HG02973 (cell line): ENCODE measurements around the gene CIC.

Experiments used
- ATAC-seq: cut with Tn5 transposase; IDR thresholded peaks from one replicate; pipeline ENCODE4 v1.9.1; 2021; ENCODE audit warnings: moderate library complexity; ENCODE audit not compliant: unreplicated experiment

The CIC gene

GRCh38 chr19:42242512-42243409 is 26.3 kb upstream of the CIC start, which contains the start of gene GSK3A:
Gene GSK3A, minus strand, starts transcription at chr19:42242602. Its CDS starts 137 bp downstream, at chr19:42242465.
- peak; percentile 55 for ATAC-seq

- peak; percentile 30 for ATAC-seq
Observed at GRCh38 chr19:42244347-42245220, 24.5 kb upstream of the CIC start.

GRCh38 chr19:42245231-42245630 is 23.8 kb upstream of the CIC start:
- ATAC-seq, result no peak

GRCh38 chr19:42246143-42246921 is 22.7 kb upstream of the CIC start:
- no peak for ATAC-seq

- no peak for ATAC-seq
Observed at GRCh38 chr19:42246922-42247639, 22.0 kb upstream of the CIC start.

- no peak for ATAC-seq
Observed at GRCh38 chr19:42247640-42248199, 21.3 kb upstream of the CIC start.

GRCh38 chr19:42248270-42249148 is 20.5 kb upstream of the CIC start:
- ATAC-seq, result no peak

GRCh38 chr19:42249149-42249750 is 19.8 kb upstream of the CIC start:
- no peak for ATAC-seq

GRCh38 chr19:42249769-42250168 is 19.3 kb upstream of the CIC start:
- no peak for ATAC-seq

- ATAC-seq, result no peak
Observed at GRCh38 chr19:42250183-42250665, 18.8 kb upstream of the CIC start.

- ATAC-seq, result no peak
Observed at GRCh38 chr19:42250666-42251531, 18.2 kb upstream of the CIC start.

GRCh38 chr19:42251572-42252358 is 17.3 kb upstream of the CIC start:
- no peak for ATAC-seq

GRCh38 chr19:42252365-42253244 is 16.4 kb upstream of the CIC start:
- no peak for ATAC-seq

GRCh38 chr19:42253245-42254088 is 15.6 kb upstream of the CIC start:
- no peak for ATAC-seq
